CD4-positive, CD25-positive, alpha-beta regulatory T cell (primary cell): Measurements from ENCODE around the gene AHRR. TPM values are rescaled to one million over a fixed set of nuclear protein-coding genes. Genes with fewer than 3 reads are reported as not detected.
"Not testable (repeated sequence)": the region's sequence is repeated elsewhere in the genome, so short reads cannot be mapped to it uniquely, and the experiment has no call there.

Source experiments
- ATAC-seq, 2 donors: fragments of 150-1000 bp; cut with Tn5 transposase; one replicate each; pipeline ENCODE4 v1.10.0; 2021; ENCODE audit warnings: low read depth in 2 of 2, moderate number of reproducible peaks in 2 of 2, moderate library complexity in 1 of 2
- DNase-seq, 3 donors: peaks; one replicate each; pipeline versions ENCODE4 v3.0.0 to v3.0.0-alpha.2; 2012 to 2022; ENCODE audit warnings: mixed read lengths in 1 of 3
- H3K27ac ChIP-seq: one replicate; pipeline ENCODE4 v1.7.0; 2013; ENCODE audit warnings: mild to moderate bottlenecking, low read length; ENCODE audit not compliant: insufficient read depth, poor library complexity, severe bottlenecking
- H3K27me3 ChIP-seq: one replicate; pipeline ENCODE4 v1.7.0; 2013; ENCODE audit warnings: low read length; ENCODE audit not compliant: control insufficient read depth, insufficient read depth
- H3K36me3 ChIP-seq: one replicate; pipeline ENCODE4 v1.7.0; 2013; ENCODE audit warnings: mild to moderate bottlenecking, low read length, moderate library complexity; ENCODE audit not compliant: control insufficient read depth, insufficient read depth
- H3K4me1 ChIP-seq: 2 replicates; pipeline ENCODE4 v1.7.0; 2013; ENCODE audit warnings: mild to moderate bottlenecking, low read length; ENCODE audit not compliant: insufficient read depth, control insufficient read depth, poor library complexity, severe bottlenecking
- H3K4me3 ChIP-seq: one replicate; pipeline ENCODE4 v1.7.0; 2013; ENCODE audit warnings: low read depth, mild to moderate bottlenecking, low read length, moderate library complexity
- H3K9me3 ChIP-seq, 2 experiments: 1 replicate in 1 of 2; 2 replicates in 1 of 2; pipeline ENCODE4 v1.7.0; 2013; ENCODE audit warnings: low read length in 2 of 2, mild to moderate bottlenecking in 1 of 2, moderate library complexity in 1 of 2; ENCODE audit not compliant: control insufficient read depth in 2 of 2
- H3K27ac Mint-ChIP-seq, 3 donors: one replicate each; pipeline ENCODE4 v1.8.0; 2020 to 2022; ENCODE audit warnings: mild to moderate bottlenecking in 3 of 3, mixed read lengths in 3 of 3, moderate library complexity in 2 of 3
- H3K27me3 Mint-ChIP-seq: one replicate; pipeline ENCODE4 v1.8.0; 2022; ENCODE audit warnings: mild to moderate bottlenecking, mixed read lengths
- H3K36me3 Mint-ChIP-seq: one replicate; pipeline ENCODE4 v1.8.0; 2020; ENCODE audit warnings: mixed read lengths
- H3K4me1 Mint-ChIP-seq, 4 donors: one replicate each; pipeline ENCODE4 v1.8.0; 2020 to 2022; ENCODE audit warnings: mixed read lengths in 4 of 4, mild to moderate bottlenecking in 1 of 4
- H3K4me3 Mint-ChIP-seq, 4 donors: one replicate each; pipeline ENCODE4 v1.8.0; 2020 to 2022; ENCODE audit warnings: mild to moderate bottlenecking in 4 of 4, mixed read lengths in 4 of 4, moderate library complexity in 3 of 4
- H3K9me3 Mint-ChIP-seq, 7 donors: one replicate each; pipeline ENCODE4 v1.8.0; 2020 to 2022; ENCODE audit warnings: mixed read lengths in 7 of 7, mild to moderate bottlenecking in 3 of 7, moderate library complexity in 2 of 7
- polyA plus RNA-seq, 4 donors: library from polyadenylated mRNA; unstranded; fragments of 300-500 nt; fragmentation: Illumina TruSeq; gene quantifications; one replicate each; pipeline ENCODE4 v1.2.3, GENCODE V29; 2021
- total RNA-seq: library from RNA; stranded (reverse); gene quantifications from one replicate; pipeline ENCODE4 v1.2.3, GENCODE V29; 2022

Gene AHRR
- total and polyA plus RNA-seq, 5 donors from 2014 or later, result 0.20 to 4.5 (median 0.72) TPM

DNA sequence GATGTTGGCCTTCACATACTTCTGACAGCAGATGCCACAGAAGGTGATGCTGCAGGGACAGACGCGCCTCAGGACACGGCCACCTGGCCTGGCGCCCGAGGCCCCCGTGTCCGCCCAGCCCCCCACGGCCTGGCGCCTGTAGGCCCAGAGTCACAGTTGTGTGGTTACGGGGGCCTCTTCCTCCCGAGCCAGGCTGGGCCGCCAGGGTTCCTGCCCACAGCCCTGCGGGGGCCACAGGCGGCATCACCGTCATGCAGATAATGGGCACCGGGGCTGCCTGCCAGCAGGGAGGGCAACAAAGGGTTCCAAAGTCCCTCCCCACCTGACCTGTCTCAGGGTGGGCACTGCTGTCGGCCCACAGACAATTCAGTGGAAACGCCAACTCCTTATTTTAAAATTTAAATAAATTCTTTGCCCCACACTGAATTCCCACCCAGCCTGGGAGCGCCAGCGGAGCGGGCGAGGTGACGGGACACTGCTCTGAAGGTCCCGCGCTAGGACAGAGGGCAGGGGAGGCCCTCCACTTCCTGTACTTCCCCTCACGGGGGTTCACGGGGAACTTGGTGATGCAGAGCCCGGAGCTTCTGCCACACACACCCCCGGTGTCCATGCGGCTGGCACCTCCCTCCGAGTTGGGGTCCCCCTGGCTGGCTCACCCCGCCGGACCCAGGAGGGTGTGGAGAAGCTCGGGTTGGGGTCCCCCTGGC lies 162.1 kb downstream of the AHRR start:
- peaks cover 13% of the 10 kb centered on the region for H3K27me3 Mint-ChIP-seq
- no peaks in the 10 kb centered on the region for H3K27me3 ChIP-seq
- no peaks in the 10 kb centered on the region for H3K36me3 Mint-ChIP-seq
- no peak overlapping the region for H3K27ac Mint-ChIP-seq
- ATAC-seq, result no peak
- H3K9me3 ChIP-seq, result no peaks in the 10 kb centered on the region
- no peak overlapping the region for H3K4me3 Mint-ChIP-seq
- H3K27ac ChIP-seq, result no peak overlapping the region
- H3K4me1 Mint-ChIP-seq, result peaks cover 0 to 10% (median 2%) of the 10 kb centered on the region in 4 donors
- DNase-seq, result no peak
- no peaks in the 10 kb centered on the region for H3K9me3 Mint-ChIP-seq
- H3K36me3 ChIP-seq, result no peaks in the 10 kb centered on the region
- no peak overlapping the region for H3K4me3 ChIP-seq
- H3K4me1 ChIP-seq, result peaks cover 17% of the 10 kb centered on the region

DNA sequence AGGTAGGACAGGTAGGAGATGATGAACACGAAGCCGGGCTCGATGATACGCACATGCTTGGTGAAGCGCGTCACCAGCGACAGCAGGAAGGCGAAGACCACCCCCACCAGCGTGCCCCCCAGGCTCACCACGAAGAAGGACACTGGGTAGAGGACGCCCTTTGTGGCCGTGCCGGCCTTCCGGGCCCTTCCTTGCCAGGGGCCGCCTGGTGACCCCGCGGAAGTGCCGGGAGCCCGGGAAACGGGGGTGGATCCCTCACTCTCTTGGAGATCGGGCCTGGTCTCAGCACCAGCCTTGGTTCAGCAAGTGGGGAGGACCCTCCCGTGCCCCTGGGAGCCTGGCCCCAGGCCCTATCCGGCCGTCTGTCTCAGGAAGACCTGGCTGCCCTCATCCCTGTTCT lies 163.0 kb downstream of the AHRR start:
- Histone ChIP-seq H3K4me1 (peaks cover 17% of the 10 kb centered on the region), H3K27ac (no peak overlapping the region), H3K4me3 (no peak overlapping the region), H3K9me3 (no peaks in the 10 kb centered on the region), H3K36me3 (no peaks in the 10 kb centered on the region), H3K27me3 (no peaks in the 10 kb centered on the region)
- Mint-ChIP-seq H3K4me1 (peaks cover 0 to 10% (median 2%) of the 10 kb centered on the region in 4 donors), H3K27me3 (peaks cover 13% of the 10 kb centered on the region), H3K27ac (no peak overlapping the region), H3K4me3 (no peak overlapping the region), H3K9me3 (no peaks in the 10 kb centered on the region), H3K36me3 (no peaks in the 10 kb centered on the region)
- DNase-seq, result no peak
- no peak for ATAC-seq

DNA sequence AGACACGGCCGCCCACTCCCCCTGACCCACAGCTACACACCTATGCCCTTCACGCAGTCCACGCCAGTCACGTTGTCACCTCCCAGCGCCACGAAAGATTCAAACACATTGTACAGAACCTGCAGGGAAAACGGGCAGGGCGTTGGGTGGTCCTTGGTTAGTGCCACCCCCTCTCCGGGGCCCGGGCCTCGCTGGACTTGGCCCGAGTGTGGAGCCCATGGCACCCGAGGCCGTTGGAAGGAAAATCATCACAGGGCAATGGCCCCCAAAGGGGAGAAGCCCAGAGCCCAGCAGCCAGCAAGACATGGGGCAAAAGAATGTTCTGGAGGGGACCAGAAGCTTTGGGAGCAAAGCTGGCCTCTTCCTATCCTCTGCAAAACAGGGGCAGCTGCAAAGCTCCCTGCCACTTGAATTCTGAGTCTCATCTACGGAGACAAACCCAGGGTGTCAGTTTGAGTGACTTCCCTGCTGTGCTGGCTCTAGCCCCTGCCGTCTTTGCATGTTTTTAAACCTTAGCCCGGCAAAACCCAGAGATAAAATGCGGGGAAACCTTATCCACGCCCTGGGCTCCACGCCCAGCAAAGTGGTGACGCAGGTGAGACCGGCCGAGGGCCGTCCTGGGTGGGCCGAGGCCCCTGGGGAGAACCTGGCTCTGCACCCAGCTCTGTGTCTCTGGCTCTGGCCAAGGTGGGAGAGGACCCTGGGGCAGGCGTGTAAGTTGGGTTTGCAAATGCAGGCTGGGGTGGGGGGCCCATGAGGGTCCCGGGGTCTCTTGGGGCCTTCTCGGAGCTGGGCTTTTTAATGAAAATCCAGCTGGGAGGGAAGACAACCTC lies 163.8 kb downstream of the AHRR start:
- H3K27me3 Mint-ChIP-seq, result peaks cover 13% of the 10 kb centered on the region
- H3K9me3 Mint-ChIP-seq, result no peaks in the 10 kb centered on the region
- H3K27ac Mint-ChIP-seq, result peak overlapping the region in 1 of 3 donors; percentile 56
- no peak overlapping the region for H3K27ac ChIP-seq
- ATAC-seq (no peak), DNase-seq (no peak)
- H3K4me3 ChIP-seq, result no peak overlapping the region
- peaks cover 0 to 10% (median 2%) of the 10 kb centered on the region in 4 donors for H3K4me1 Mint-ChIP-seq
- H3K36me3 Mint-ChIP-seq, result no peaks in the 10 kb centered on the region
- H3K36me3 ChIP-seq, result no peaks in the 10 kb centered on the region
- peaks cover 17% of the 10 kb centered on the region for H3K4me1 ChIP-seq
- peak overlapping the region in 1 of 4 donors; percentile 1 for H3K4me3 Mint-ChIP-seq
- H3K27me3 ChIP-seq, result no peaks in the 10 kb centered on the region
- H3K9me3 ChIP-seq, result no peaks in the 10 kb centered on the region

DNA sequence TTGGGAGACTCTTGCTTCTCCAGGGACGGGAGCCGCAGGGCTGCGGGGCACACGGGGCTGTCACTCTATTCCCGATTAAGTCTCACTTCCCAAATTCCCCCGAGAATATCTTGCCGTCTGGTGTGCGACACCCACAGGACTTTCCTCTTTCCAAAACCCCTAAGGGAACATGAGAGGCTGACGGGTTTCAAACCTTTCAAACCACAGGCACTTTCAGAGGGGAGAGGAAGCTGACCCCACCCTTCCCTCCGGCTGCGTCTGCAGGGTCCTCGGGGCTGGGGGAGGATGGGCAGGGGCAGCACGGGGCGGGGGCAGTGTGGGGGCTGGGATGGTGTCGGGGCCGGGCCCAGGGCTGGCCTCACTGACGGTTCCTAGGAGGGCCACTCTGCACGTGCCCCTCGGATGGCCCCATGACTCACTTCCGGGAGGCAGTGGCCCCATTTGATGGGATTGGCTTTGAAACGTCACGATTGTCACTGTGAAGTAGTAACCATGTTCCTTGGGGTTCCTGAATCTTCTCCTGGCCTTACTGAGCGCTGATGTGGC lies 164.5 kb downstream of the AHRR start:
- Histone ChIP-seq H3K36me3 (no peaks in the 10 kb centered on the region), H3K27me3 (no peaks in the 10 kb centered on the region), H3K27ac (no peak overlapping the region), H3K9me3 (no peaks in the 10 kb centered on the region), H3K4me3 (no peak overlapping the region), H3K4me1 (peaks cover 17% of the 10 kb centered on the region)
- DNase-seq (peak in 1 of 3 donors; percentile 42), ATAC-seq (peak in 1 of 2 donors; percentile 29)
- Mint-ChIP-seq H3K4me1 (peaks cover 0 to 10% (median 2%) of the 10 kb centered on the region in 4 donors), H3K36me3 (no peaks in the 10 kb centered on the region), H3K4me3 (no peak overlapping the region), H3K27ac (peak overlapping the region in 2 of 3 donors; percentile 59 to 76), H3K9me3 (no peaks in the 10 kb centered on the region), H3K27me3 (peaks cover 10% of the 10 kb centered on the region)

DNA sequence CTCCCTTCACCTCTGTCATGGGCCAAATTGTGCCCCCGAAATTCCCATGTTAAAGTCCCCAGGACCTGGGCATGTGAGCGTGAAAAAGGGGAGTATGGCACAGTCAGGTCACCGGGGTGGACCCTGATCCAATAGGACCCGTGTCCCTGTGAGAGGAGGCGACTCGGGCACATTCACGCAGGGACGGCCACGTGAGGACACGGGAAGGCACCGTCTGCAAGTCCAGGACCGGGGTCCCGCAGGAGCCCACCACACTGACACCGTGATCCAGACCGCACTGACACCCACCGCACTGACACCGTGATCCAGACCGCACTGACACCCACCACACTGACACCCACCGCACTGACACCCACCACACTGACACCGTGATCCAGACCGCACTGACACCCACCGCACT lies 165.1 kb downstream of the AHRR start:
- H3K27ac Mint-ChIP-seq, result peak overlapping the region in 2 of 3 donors; percentile 59 to 76
- not testable (repeated sequence) for H3K9me3 Mint-ChIP-seq

More for the DNA sequence above, 165.1 kb downstream of the AHRR start:
- peaks cover 0 to 10% (median 2%) of the 10 kb centered on the region in 4 donors for H3K4me1 Mint-ChIP-seq
- H3K4me1 ChIP-seq, result peaks cover 17% of the 10 kb centered on the region
- H3K4me3 Mint-ChIP-seq, H3K27me3 ChIP-seq, H3K9me3 ChIP-seq, H3K27me3 Mint-ChIP-seq, H3K27ac ChIP-seq, H3K36me3 Mint-ChIP-seq, H3K36me3 ChIP-seq, H3K4me3 ChIP-seq, DNase-seq, ATAC-seq: not testable (repeated sequence)

Other genes starting within 250 kb of the AHRR start
- gene PLEKHG4B, start 229.5 kb upstream of the AHRR start, total RNA-seq, result not detected
- not detected for gene PLEKHG4B, start 229.5 kb upstream of the AHRR start, polyA plus RNA-seq
- gene LRRC14B, start 130.2 kb upstream of the AHRR start, total RNA-seq, result not detected
- not detected for gene LRRC14B, start 130.2 kb upstream of the AHRR start, polyA plus RNA-seq
- 4.0 TPM for gene CCDC127, start 103.6 kb upstream of the AHRR start, total RNA-seq
- gene CCDC127, start 103.6 kb upstream of the AHRR start, polyA plus RNA-seq, result 1 to 10 TPM; 3.2 to 5.7 (median 4.4) TPM
- 246 TPM for gene SDHA, start 103.4 kb upstream of the AHRR start, total RNA-seq
- 100 to 1,000 TPM; 211 to 290 (median 229) TPM for gene SDHA, start 103.4 kb upstream of the AHRR start, polyA plus RNA-seq
- 55.3 TPM for gene PDCD6, start 50.1 kb upstream of the AHRR start, total RNA-seq
- 100 to 1,000 TPM; 218 to 245 (median 231) TPM for gene PDCD6, start 50.1 kb upstream of the AHRR start, polyA plus RNA-seq
- gene EXOC3, start 121.5 kb downstream of the AHRR start, total RNA-seq, result 95.4 TPM
- 10 to 100 TPM; 23.3 to 52.4 (median 31.9) TPM for gene EXOC3, start 121.5 kb downstream of the AHRR start, polyA plus RNA-seq
- gene SLC9A3, start 202.7 kb downstream of the AHRR start, total RNA-seq, result 2.0 TPM
- 1 to 10 TPM; 2.6 to 3.1 (median 2.9) TPM for gene SLC9A3, start 202.7 kb downstream of the AHRR start, polyA plus RNA-seq